A673 (cell line): ENCODE measurements around the gene TOR1A. TPM values are rescaled to one million over a fixed set of nuclear protein-coding genes. Genes with fewer than 3 reads are reported as not detected.

ENCODE experiments used
- BruUV-seq: library from RNA; stranded (reverse); fragments of 400-500 nt; replicated peaks from 2 replicates; lab custom pipeline; 2021; lab: Mats Ljungman, UMichigan
- CTCF ChIA-PET: fragments of 300-600 bp; sonication (Branson Sonifier 250); formaldehyde crosslinking; loops from one replicate; lab custom pipeline; 2022; ENCODE audit warnings: antibody characterized with exemption; lab: Charles Lee
- POLR2A ChIA-PET: fragments of 300-600 bp; sonication (Branson Sonifier 250); formaldehyde crosslinking; loops from one replicate; lab custom pipeline; 2022; ENCODE audit warnings: antibody characterized with exemption; ENCODE audit not compliant: low non-redundant PET; lab: Charles Lee
- DNase-seq: peaks from one replicate; pipeline ENCODE4 v3.0.0-alpha.2; 2015; ENCODE audit warnings: low spot score
- H3K27ac ChIP-seq: fragments of 200-600 bp; sonication (generic); 2 replicates; pipeline ENCODE4 v1.5.1; 2016; ENCODE audit warnings: mixed run types, low read depth, mild to moderate bottlenecking, mixed read lengths, antibody characterized with exemption, low read length; ENCODE audit not compliant: poor library complexity, severe bottlenecking
- H3K27me3 ChIP-seq: fragments of 200-600 bp; sonication (generic); replicated peaks from 2 replicates; pipeline ENCODE4 v1.6.1; 2017; ENCODE audit warnings: mixed run types, low read depth, mild to moderate bottlenecking, mixed read lengths, antibody characterized with exemption, low read length; ENCODE audit not compliant: insufficient read depth, poor library complexity
- H3K36me3 ChIP-seq: fragments of 200-600 bp; sonication (generic); 2 replicates; pipeline ENCODE4 v1.6.1; 2016; ENCODE audit warnings: mixed run types, mild to moderate bottlenecking, mixed read lengths, antibody characterized with exemption, low read length; ENCODE audit not compliant: insufficient read depth, poor library complexity, severe bottlenecking
- H3K4me1 ChIP-seq: fragments of 200-600 bp; sonication (generic); 2 replicates; pipeline ENCODE4 v1.6.1; 2017; ENCODE audit warnings: mixed run types, mild to moderate bottlenecking, mixed read lengths, antibody characterized with exemption, low read length; ENCODE audit not compliant: insufficient read depth, poor library complexity, severe bottlenecking
- H3K4me3 ChIP-seq: fragments of 200-600 bp; sonication (generic); 2 replicates; pipeline ENCODE4 v1.5.1; 2016; ENCODE audit warnings: low read depth, mixed run types, mild to moderate bottlenecking, mixed read lengths, low read length; ENCODE audit not compliant: poor library complexity, severe bottlenecking
- H3K9me3 ChIP-seq: fragments of 200-600 bp; sonication (generic); 2 replicates; pipeline ENCODE4 v1.6.1; 2016; ENCODE audit warnings: mixed run types, low read depth, mild to moderate bottlenecking, mixed read lengths, antibody characterized with exemption, low read length; ENCODE audit not compliant: poor library complexity, severe bottlenecking
- EZH2 ChIP-seq: fragments of 200-600 bp; sonication (generic); IDR thresholded peaks from 2 replicates; pipeline ENCODE4 v1.6.1; 2017; ENCODE audit warnings: borderline replicate concordance, low read depth, mild to moderate bottlenecking, mixed read lengths, antibody characterized with exemption, low read length; ENCODE audit not compliant: poor library complexity, severe bottlenecking
- intact Hi-C: fragments of 100-400 bp; cut with micrococcal nuclease; formaldehyde crosslinking; loops from one replicate; pipeline ENCODE4 v1.10.0; 2022; ENCODE audit not compliant: unreplicated experiment
- total RNA-seq: library from RNA; stranded (reverse); gene quantifications from 2 replicates; pipeline ENCODE4 v1.2.3, GENCODE V29; 2021
- TF ChIP-seq, protein P1 (sequence below): fragments of 300-800, 200-600 bp; sonication (generic); conservative IDR thresholded peaks from 2 replicates; pipeline ENCODE4 v1.5.1; 2017; ENCODE audit warnings: low read depth, mild to moderate bottlenecking, antibody characterized with exemption, low read length, moderate library complexity, mixed read lengths

The TOR1A gene
- total RNA-seq, 1 experiment from 2014 or later = 46.3 TPM

DNA sequence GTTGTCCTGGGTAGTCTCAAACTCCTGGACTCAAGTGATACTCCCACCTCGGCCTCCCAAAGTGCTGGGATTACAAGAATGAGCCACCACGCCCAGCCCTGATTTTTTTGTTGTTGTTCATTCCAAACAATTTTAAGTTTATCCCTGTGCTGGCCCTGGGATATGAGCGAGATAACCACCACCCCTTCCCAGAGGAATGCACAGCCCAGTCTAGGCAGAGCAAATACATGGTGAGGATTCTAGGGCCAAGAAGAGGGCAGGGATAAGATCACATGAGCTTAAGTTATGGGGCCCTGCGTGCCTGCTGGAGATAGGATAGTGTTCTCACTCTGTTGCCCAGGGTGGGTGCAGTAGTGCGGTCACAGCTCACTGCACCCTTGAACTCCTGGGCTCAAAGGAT lies 42.0 kb downstream of the TOR1A start:
- Histone ChIP-seq H3K9me3 (no peaks in the 10 kb centered on the region), H3K4me3 (no peak overlapping the region), H3K4me1 (no peaks in the 10 kb centered on the region), H3K27ac (no peak overlapping the region), H3K36me3 (no peaks in the 10 kb centered on the region), H3K27me3 (no peaks in the 10 kb centered on the region)
- CTCF ChIA-PET = interaction anchor here (0.6 to 1.0 kb wide), 2 partner anchors 44 to 601 kb away, joined by 4 to 9 read pairs; no protein-coding TSS in a partner anchor
- no peak for TF ChIP-seq EZH2
- TF ChIP-seq, protein P1, sequence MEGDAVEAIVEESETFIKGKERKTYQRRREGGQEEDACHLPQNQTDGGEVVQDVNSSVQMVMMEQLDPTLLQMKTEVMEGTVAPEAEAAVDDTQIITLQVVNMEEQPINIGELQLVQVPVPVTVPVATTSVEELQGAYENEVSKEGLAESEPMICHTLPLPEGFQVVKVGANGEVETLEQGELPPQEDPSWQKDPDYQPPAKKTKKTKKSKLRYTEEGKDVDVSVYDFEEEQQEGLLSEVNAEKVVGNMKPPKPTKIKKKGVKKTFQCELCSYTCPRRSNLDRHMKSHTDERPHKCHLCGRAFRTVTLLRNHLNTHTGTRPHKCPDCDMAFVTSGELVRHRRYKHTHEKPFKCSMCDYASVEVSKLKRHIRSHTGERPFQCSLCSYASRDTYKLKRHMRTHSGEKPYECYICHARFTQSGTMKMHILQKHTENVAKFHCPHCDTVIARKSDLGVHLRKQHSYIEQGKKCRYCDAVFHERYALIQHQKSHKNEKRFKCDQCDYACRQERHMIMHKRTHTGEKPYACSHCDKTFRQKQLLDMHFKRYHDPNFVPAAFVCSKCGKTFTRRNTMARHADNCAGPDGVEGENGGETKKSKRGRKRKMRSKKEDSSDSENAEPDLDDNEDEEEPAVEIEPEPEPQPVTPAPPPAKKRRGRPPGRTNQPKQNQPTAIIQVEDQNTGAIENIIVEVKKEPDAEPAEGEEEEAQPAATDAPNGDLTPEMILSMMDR = no peak
- BruUV-seq = no TSS peak
- POLR2A ChIA-PET = no interaction called here
- DNase-seq = no peak
- intact Hi-C loops = loop anchor here (5.0 kb wide), 1 partner anchor 140 kb away; the partner anchor contains the start of gene ASB6

DNA sequence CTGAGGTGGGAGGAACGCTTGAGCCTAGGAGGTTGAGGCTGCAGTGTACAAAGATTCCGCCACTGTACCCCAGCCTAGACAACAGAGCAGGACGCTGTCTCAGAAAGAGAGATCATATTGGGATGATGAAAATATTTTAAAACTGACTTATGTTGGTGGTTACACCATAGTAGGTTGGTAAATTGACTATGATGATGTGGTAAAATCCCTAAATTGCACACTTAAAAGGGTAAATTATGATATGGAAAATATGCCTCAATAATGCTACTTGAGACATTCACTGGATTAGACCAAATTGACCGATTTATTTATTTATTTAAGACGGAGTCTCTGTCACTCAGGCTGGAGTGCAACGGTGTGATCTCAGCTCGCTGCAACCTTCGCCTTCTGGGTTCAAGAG lies 42.8 kb downstream of the TOR1A start:
- Histone ChIP-seq H3K27me3 (no peaks in the 10 kb centered on the region), H3K4me1 (no peaks in the 10 kb centered on the region), H3K9me3 (no peaks in the 10 kb centered on the region), H3K36me3 (no peaks in the 10 kb centered on the region), H3K4me3 (no peak overlapping the region), H3K27ac (no peak overlapping the region)
- TF ChIP-seq, protein P1 = no peak
- TF ChIP-seq EZH2 = no peak
- intact Hi-C loops = loop anchor here (5.0 kb wide), 1 partner anchor 139 kb away; the partner anchor contains the start of gene ASB6
- POLR2A ChIA-PET = no interaction called here
- DNase-seq = no peak
- BruUV-seq = no TSS peak
- CTCF ChIA-PET = interaction anchor here (0.8 kb wide), 1 partner anchor 44 kb away, joined by 5 read pairs; no protein-coding TSS in a partner anchor

GRCh38 chr9:129779560-129780190 lies 44.3 kb downstream of the TOR1A start:
- Histone ChIP-seq H3K9me3 (no peaks in the 10 kb centered on the region), H3K4me3 (no peak overlapping the region), H3K36me3 (no peaks in the 10 kb centered on the region), H3K4me1 (no peaks in the 10 kb centered on the region), H3K27me3 (no peaks in the 10 kb centered on the region), H3K27ac (no peak overlapping the region)
- POLR2A ChIA-PET = no interaction called here
- CTCF ChIA-PET = interaction anchor here (0.6 kb wide), 1 partner anchor 12 kb away, joined by 4 read pairs; no protein-coding TSS in a partner anchor
- TF ChIP-seq, protein P1 = no peak
- TF ChIP-seq EZH2 = no peak
- BruUV-seq = no TSS peak
- no peak for DNase-seq
- intact Hi-C loops = loop anchor here (5.0 kb wide), 1 partner anchor 137 kb away; the partner anchor contains the start of gene ASB6
